BJ (cell line): ENCODE data around the gene MRTO4. TPM values are rescaled to one million over a fixed set of nuclear protein-coding genes. Genes with fewer than 3 reads are reported as not detected.

Source experiments
- CTCF ChIA-PET: fragments of 350-600 bp; formaldehyde crosslinking; extraction: SDS; loops from one replicate; lab custom pipeline; 2021; ENCODE audit warnings: antibody characterized with exemption, inconsistent platforms; lab: Yijun Ruan, JAX
- POLR2A ChIA-PET: fragments of 300-600 bp; sonication (Branson Sonifier 250); formaldehyde crosslinking; extraction: SDS; loops from one replicate; lab custom pipeline; 2021; ENCODE audit warnings: antibody characterized with exemption; lab: Charles Lee
- DNase-seq: peaks from one replicate; pipeline ENCODE4 v3.0.0-alpha.2; 2011; ENCODE audit warnings: low read depth
- H3K27me3 ChIP-seq: 2 replicates; pipeline ENCODE4 v1.6.0; 2011; ENCODE audit warnings: low read length; ENCODE audit not compliant: control insufficient read depth, insufficient read depth
- H3K36me3 ChIP-seq: 2 replicates; pipeline ENCODE4 v1.5.1; 2011; ENCODE audit warnings: low read length; ENCODE audit not compliant: control insufficient read depth, insufficient read depth
- H3K4me3 ChIP-seq: 2 replicates; pipeline ENCODE4 v1.5.1; 2011; ENCODE audit warnings: low read depth, mild to moderate bottlenecking, control low read depth, low read length
- CTCF ChIP-seq: IDR thresholded peaks from 2 replicates; pipeline ENCODE4 v1.5.1; 2011; ENCODE audit warnings: low read depth, mild to moderate bottlenecking, control low read depth, inconsistent platforms, low read length, moderate library complexity; ENCODE audit not compliant: insufficient read depth
- polyA plus RNA-seq: library from polyadenylated mRNA; depleted of rRNA; stranded (reverse); fragments of >200 nt; gene quantifications from 2 replicates; pipeline ENCODE4 v1.2.3, GENCODE V29; 2011

Gene MRTO4
- polyA plus RNA-seq, 1 experiment, result 37.5 TPM

GRCh38 chr1:19219451-19219850 is 32.2 kb upstream of the MRTO4 start:
- peaks cover 16% of the 10 kb centered on the region for H3K36me3 ChIP-seq
- no peak for TF ChIP-seq CTCF
- DNase-seq, result no peak
- H3K27me3 ChIP-seq, result no peaks in the 10 kb centered on the region
- POLR2A ChIA-PET, result no interaction called here
- CTCF ChIA-PET, result interaction anchor here (1.2 kb wide), 1 partner anchor 21 kb away, joined by 4 read pairs; no protein-coding TSS in a partner anchor
- no peak overlapping the region for H3K4me3 ChIP-seq

- CTCF ChIA-PET, result interaction anchor here (1.2 kb wide), 1 partner anchor 21 kb away, joined by 4 read pairs; no protein-coding TSS in a partner anchor
- H3K36me3 ChIP-seq, result peaks cover 17% of the 10 kb centered on the region
These were observed 31.3 kb upstream of the MRTO4 start for GRCh38 chr1:19220080-19220846.

GRCh38 chr1:19220991-19221390 is 30.6 kb upstream of the MRTO4 start:
- ChIA-PET CTCF (no interaction called here), POLR2A (interaction anchor here (0.7 kb wide), 1 partner anchor 18 kb away, joined by 18 read pairs; no protein-coding TSS in a partner anchor)
- Histone ChIP-seq H3K36me3 (peaks cover 21% of the 10 kb centered on the region), H3K27me3 (no peaks in the 10 kb centered on the region), H3K4me3 (no peak overlapping the region)
- DNase-seq, result no peak
- no peak for TF ChIP-seq CTCF

More at GRCh38 chr1:19220080-19220846, 31.3 kb upstream of the MRTO4 start:
- POLR2A ChIA-PET, result no interaction called here
- TF ChIP-seq CTCF, result no peak
- Histone ChIP-seq H3K4me3 (no peak overlapping the region), H3K27me3 (no peaks in the 10 kb centered on the region)
- DNase-seq, result no peak

GRCh38 chr1:19222573-19222972 is 29.0 kb upstream of the MRTO4 start:
- ChIA-PET CTCF (interaction anchor here (0.6 to 2.0 kb wide), 4 partner anchors 12 to 48 kb away, joined by 3 to 11 read pairs (median 4); no protein-coding TSS in a partner anchor), POLR2A (no interaction called here)
- no peak for TF ChIP-seq CTCF
- H3K4me3 ChIP-seq, result no peak overlapping the region
- H3K36me3 ChIP-seq, result peaks cover 25% of the 10 kb centered on the region
- no peak for DNase-seq
- no peaks in the 10 kb centered on the region for H3K27me3 ChIP-seq

GRCh38 chr1:19222979-19223824 is 28.4 kb upstream of the MRTO4 start:
- ChIA-PET POLR2A (no interaction called here), CTCF (interaction anchor here (0.7 to 2.0 kb wide), 5 partner anchors 11 to 25 kb away, joined by 3 to 11 read pairs (median 4); no protein-coding TSS in a partner anchor)
- Histone ChIP-seq H3K4me3 (no peak overlapping the region), H3K27me3 (no peaks in the 10 kb centered on the region), H3K36me3 (peaks cover 25% of the 10 kb centered on the region)
- no peak for TF ChIP-seq CTCF
- DNase-seq, result no peak
